Measurements from ENCODE around the gene MXRA8.

Gene MXRA8

GRCh38 chr1:1359308-1359663 lies 931 bp upstream of the MXRA8 start:
- H3K27ac ChIP-seq (ENCODE audit: insufficient read depth, low read length, poor library complexity, severe bottlenecking), result no peak overlapping the region
- H3K4me1 ChIP-seq (ENCODE audit: control insufficient read depth, insufficient read depth, low read length, poor library complexity, severe bottlenecking), result peaks cover 18% of the 10 kb centered on the region
- H3K9me3 ChIP-seq (ENCODE audit: control insufficient read depth, low read length), result no peaks in the 10 kb centered on the region
- H3K27me3 ChIP-seq (replicated peaks; ENCODE audit: control insufficient read depth, insufficient read depth, low read length, poor library complexity, severe bottlenecking), result peaks cover 13% of the 10 kb centered on the region
- no peaks in the 10 kb centered on the region for H3K36me3 ChIP-seq (ENCODE audit: control insufficient read depth, insufficient read depth, low read length)
- no peak for DNase-seq
- H3K4me3 ChIP-seq (ENCODE audit: insufficient read depth, low read depth, low read length, poor library complexity, severe bottlenecking), result no peak overlapping the region

- DNase-seq, result no peak
- Histone ChIP-seq H3K4me1 (ENCODE audit: control insufficient read depth, insufficient read depth, low read length, poor library complexity, severe bottlenecking) (peaks cover 26% of the 10 kb centered on the region), H3K4me3 (ENCODE audit: insufficient read depth, low read depth, low read length, poor library complexity, severe bottlenecking) (no peak overlapping the region), H3K27me3 (replicated peaks; ENCODE audit: control insufficient read depth, insufficient read depth, low read length, poor library complexity, severe bottlenecking) (peaks cover 26% of the 10 kb centered on the region), H3K9me3 (ENCODE audit: control insufficient read depth, low read length) (no peaks in the 10 kb centered on the region), H3K36me3 (ENCODE audit: control insufficient read depth, insufficient read depth, low read length) (no peaks in the 10 kb centered on the region), H3K27ac (ENCODE audit: insufficient read depth, low read length, poor library complexity, severe bottlenecking) (no peak overlapping the region)
These were observed 403 bp downstream of the MXRA8 start for GRCh38 chr1:1357871-1358432.

- no peak for DNase-seq
- H3K36me3 ChIP-seq (ENCODE audit: control insufficient read depth, insufficient read depth, low read length), result no peaks in the 10 kb centered on the region
- peaks cover 26% of the 10 kb centered on the region for H3K4me1 ChIP-seq (ENCODE audit: control insufficient read depth, insufficient read depth, low read length, poor library complexity, severe bottlenecking)
- no peak overlapping the region for H3K4me3 ChIP-seq (ENCODE audit: insufficient read depth, low read depth, low read length, poor library complexity, severe bottlenecking)
- H3K27me3 ChIP-seq (replicated peaks; ENCODE audit: control insufficient read depth, insufficient read depth, low read length, poor library complexity, severe bottlenecking), result peaks cover 32% of the 10 kb centered on the region
- no peak overlapping the region for H3K27ac ChIP-seq (ENCODE audit: insufficient read depth, low read length, poor library complexity, severe bottlenecking)
- no peaks in the 10 kb centered on the region for H3K9me3 ChIP-seq (ENCODE audit: control insufficient read depth, low read length)
These were observed 1.5 kb downstream of the MXRA8 start for GRCh38 chr1:1356796-1357401.

GRCh38 chr1:1356166-1356795 lies 2.1 kb downstream of the MXRA8 start:
- no peak overlapping the region for H3K27ac ChIP-seq (ENCODE audit: insufficient read depth, low read length, poor library complexity, severe bottlenecking)
- H3K4me3 ChIP-seq (ENCODE audit: insufficient read depth, low read depth, low read length, poor library complexity, severe bottlenecking), result no peak overlapping the region
- H3K36me3 ChIP-seq (ENCODE audit: control insufficient read depth, insufficient read depth, low read length), result no peaks in the 10 kb centered on the region
- H3K27me3 ChIP-seq (replicated peaks; ENCODE audit: control insufficient read depth, insufficient read depth, low read length, poor library complexity, severe bottlenecking), result peaks cover 32% of the 10 kb centered on the region
- no peaks in the 10 kb centered on the region for H3K9me3 ChIP-seq (ENCODE audit: control insufficient read depth, low read length)
- H3K4me1 ChIP-seq (ENCODE audit: control insufficient read depth, insufficient read depth, low read length, poor library complexity, severe bottlenecking), result peaks cover 26% of the 10 kb centered on the region
- DNase-seq, result no peak

- Histone ChIP-seq H3K4me3 (ENCODE audit: insufficient read depth, low read depth, low read length, poor library complexity, severe bottlenecking) (no peak overlapping the region), H3K4me1 (ENCODE audit: control insufficient read depth, insufficient read depth, low read length, poor library complexity, severe bottlenecking) (peaks cover 26% of the 10 kb centered on the region), H3K27ac (ENCODE audit: insufficient read depth, low read length, poor library complexity, severe bottlenecking) (no peak overlapping the region), H3K36me3 (ENCODE audit: control insufficient read depth, insufficient read depth, low read length) (no peaks in the 10 kb centered on the region), H3K27me3 (replicated peaks; ENCODE audit: control insufficient read depth, insufficient read depth, low read length, poor library complexity, severe bottlenecking) (peaks cover 32% of the 10 kb centered on the region), H3K9me3 (ENCODE audit: control insufficient read depth, low read length) (no peaks in the 10 kb centered on the region)
- DNase-seq, result no peak
These were observed 2.9 kb downstream of the MXRA8 start for GRCh38 chr1:1355416-1355815.

GRCh38 chr1:1354271-1355247 lies 3.8 kb downstream of the MXRA8 start:
- H3K9me3 ChIP-seq (ENCODE audit: control insufficient read depth, low read length), result no peaks in the 10 kb centered on the region
- peaks cover 32% of the 10 kb centered on the region for H3K27me3 ChIP-seq (replicated peaks; ENCODE audit: control insufficient read depth, insufficient read depth, low read length, poor library complexity, severe bottlenecking)
- H3K36me3 ChIP-seq (ENCODE audit: control insufficient read depth, insufficient read depth, low read length), result no peaks in the 10 kb centered on the region
- no peak overlapping the region for H3K27ac ChIP-seq (ENCODE audit: insufficient read depth, low read length, poor library complexity, severe bottlenecking)
- H3K4me3 ChIP-seq (ENCODE audit: insufficient read depth, low read depth, low read length, poor library complexity, severe bottlenecking), result peak overlapping the region; percentile 8
- H3K4me1 ChIP-seq (ENCODE audit: control insufficient read depth, insufficient read depth, low read length, poor library complexity, severe bottlenecking), result peaks cover 28% of the 10 kb centered on the region
- no peak for DNase-seq

- no peaks in the 10 kb centered on the region for H3K36me3 ChIP-seq (ENCODE audit: control insufficient read depth, insufficient read depth, low read length)
- peaks cover 32% of the 10 kb centered on the region for H3K27me3 ChIP-seq (replicated peaks; ENCODE audit: control insufficient read depth, insufficient read depth, low read length, poor library complexity, severe bottlenecking)
- no peak overlapping the region for H3K27ac ChIP-seq (ENCODE audit: insufficient read depth, low read length, poor library complexity, severe bottlenecking)
- no peaks in the 10 kb centered on the region for H3K9me3 ChIP-seq (ENCODE audit: control insufficient read depth, low read length)
- no peak overlapping the region for H3K4me3 ChIP-seq (ENCODE audit: insufficient read depth, low read depth, low read length, poor library complexity, severe bottlenecking)
- H3K4me1 ChIP-seq (ENCODE audit: control insufficient read depth, insufficient read depth, low read length, poor library complexity, severe bottlenecking), result peaks cover 24% of the 10 kb centered on the region
- DNase-seq, result no peak
These were observed 4.8 kb downstream of the MXRA8 start for GRCh38 chr1:1353389-1354151.

- H3K4me1 ChIP-seq (ENCODE audit: control insufficient read depth, insufficient read depth, low read length, poor library complexity, severe bottlenecking), result peaks cover 26% of the 10 kb centered on the region
- H3K27me3 ChIP-seq (replicated peaks; ENCODE audit: control insufficient read depth, insufficient read depth, low read length, poor library complexity, severe bottlenecking), result peaks cover 32% of the 10 kb centered on the region
These were observed 5.5 kb downstream of the MXRA8 start for GRCh38 chr1:1352786-1353388.

More at GRCh38 chr1:1352786-1353388, 5.5 kb downstream of the MXRA8 start:
- Histone ChIP-seq H3K9me3 (ENCODE audit: control insufficient read depth, low read length) (no peaks in the 10 kb centered on the region), H3K27ac (ENCODE audit: insufficient read depth, low read length, poor library complexity, severe bottlenecking) (no peak overlapping the region), H3K4me3 (ENCODE audit: insufficient read depth, low read depth, low read length, poor library complexity, severe bottlenecking) (no peak overlapping the region), H3K36me3 (ENCODE audit: control insufficient read depth, insufficient read depth, low read length) (no peaks in the 10 kb centered on the region)
- DNase-seq, result no peak
